AG20443 (cell line): Measurements from ENCODE around the gene TOP3B.
A peak's percentile ranks its signal among the peaks of the same experiment; 100 is the strongest.
"Not testable (repeated sequence)": the region's sequence is repeated elsewhere in the genome, so short reads cannot be mapped to it uniquely, and the experiment has no call there.

Source experiments
- DNase-seq: peaks from one replicate; pipeline ENCODE4 v3.0.0; 2012; ENCODE audit warnings: low spot score, mixed read lengths

The TOP3B gene

GRCh38 chr22:21923163-21923561, 59.4 kb downstream of the TOP3B start:
- no peak for DNase-seq

GRCh38 chr22:21922370-21923162, 60.0 kb downstream of the TOP3B start:
- no peak for DNase-seq

- peak; percentile 27 for DNase-seq
Observed at GRCh38 chr22:21921729-21922128, 60.9 kb downstream of the TOP3B start.

GRCh38 chr22:21921184-21921721, 61.3 kb downstream of the TOP3B start:
- DNase-seq = no peak

- DNase-seq = no peak
Observed at GRCh38 chr22:21920341-21921183, 62.0 kb downstream of the TOP3B start.

- no peak for DNase-seq
Observed at GRCh38 chr22:21919526-21920307, 62.9 kb downstream of the TOP3B start.

- no peak for DNase-seq
Observed at GRCh38 chr22:21918466-21919185, 64.0 kb downstream of the TOP3B start.

GRCh38 chr22:21917959-21918261, 64.7 kb downstream of the TOP3B start:
- no peak for DNase-seq

- DNase-seq = no peak
Observed at GRCh38 chr22:21917181-21917958, 65.2 kb downstream of the TOP3B start.

GRCh38 chr22:21916309-21916918, 66.2 kb downstream of the TOP3B start:
- DNase-seq = no peak

- no peak for DNase-seq
Observed at GRCh38 chr22:21915624-21916308, 66.8 kb downstream of the TOP3B start.

- DNase-seq = not testable (repeated sequence)
Observed at GRCh38 chr22:21914033-21914642, 68.4 kb downstream of the TOP3B start.

- DNase-seq = not testable (repeated sequence)
Observed at GRCh38 chr22:21910367-21910766, 72.2 kb downstream of the TOP3B start.

- DNase-seq = no peak
Observed at GRCh38 chr22:21909871-21910270, 72.7 kb downstream of the TOP3B start.

GRCh38 chr22:21907638-21908522, 74.7 kb downstream of the TOP3B start:
- peak; percentile 4 for DNase-seq
